ENCODE measurements around the gene PAXIP1. TPM values are rescaled to one million over a fixed set of nuclear protein-coding genes. Genes with fewer than 3 reads are reported as not detected.

Gene PAXIP1
- total and polyA plus RNA-seq, 2 donors (not counting 3 experiments of a cell fraction or from before 2014, with no cell fraction given), result 10.0 to 15.8 TPM

DNA sequence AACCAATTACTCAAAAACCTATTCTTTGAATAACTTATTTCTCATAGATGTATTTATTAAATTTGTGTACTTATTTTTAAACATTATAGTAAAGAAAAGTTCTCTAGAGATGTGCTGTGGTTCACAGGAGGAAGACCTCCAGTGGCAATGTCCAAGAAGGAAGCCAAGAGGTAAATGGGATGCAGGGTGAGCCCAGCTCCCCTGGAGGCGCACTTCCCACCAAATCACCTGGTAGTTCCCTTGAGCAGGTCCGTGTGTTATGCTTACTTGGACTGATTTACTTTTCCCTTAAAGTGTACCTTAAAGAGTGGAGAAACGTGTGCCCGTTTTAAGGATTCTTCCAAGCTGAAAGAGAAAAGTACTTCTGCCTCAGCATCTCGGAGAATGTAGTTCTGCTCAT is 55.3 kb downstream of the PAXIP1 start:
- FAIRE-seq (no peak), DNase-seq (ENCODE audit: low read depth, low spot score) (no peak)
- H4K20me1 ChIP-seq (replicated peaks; ENCODE audit: control insufficient read depth, extremely low read depth, insufficient read depth, low read length), result no peaks in the 10 kb centered on the region
- H2AFZ ChIP-seq (ENCODE audit: low read depth, low read length), result no peak overlapping the region
- ChIA-PET CTCF (interaction anchor here (1.4 to 2.3 kb wide), 3 partner anchors 19 to 33 kb away, joined by 4 to 8 read pairs (median 7); no protein-coding TSS in a partner anchor), POLR2A (no interaction called here)
- H3K79me2 ChIP-seq (ENCODE audit: control insufficient read depth, insufficient read depth, low read length), result no peaks in the 10 kb centered on the region
- peaks cover 5 to 10% of the 10 kb centered on the region in 2 experiments for H3K36me3 ChIP-seq (ENCODE audit: control insufficient read depth in 2 of 2, extremely low read depth in 1 of 2, insufficient read depth in 2 of 2, low read length in 2 of 2)
- H3K4me3 ChIP-seq (replicated peaks in 1 of 3; ENCODE audit: insufficient read depth in 1 of 3, low read depth in 1 of 3, low read length in 3 of 3), result no peak overlapping the region
- H3K4me1 ChIP-seq (ENCODE audit: control insufficient read depth, extremely low read depth, insufficient read depth, low read length), result no peaks in the 10 kb centered on the region
- no peak overlapping the region for H3K9ac ChIP-seq (replicated peaks; ENCODE audit: extremely low read depth, insufficient read depth, low read length)
- no peaks in the 10 kb centered on the region for H3K9me1 ChIP-seq (replicated peaks; ENCODE audit: control insufficient read depth, extremely low read depth, insufficient read depth, low read length)
- no TSS peak for BruUV-seq (replicated peaks)
- no peaks in the 10 kb centered on the region for H3K9me3 ChIP-seq (replicated peaks; ENCODE audit: control insufficient read depth, insufficient read depth, low read length)
- no peaks in the 10 kb centered on the region for H3K27me3 ChIP-seq (ENCODE audit: control insufficient read depth in 2 of 2, insufficient read depth in 2 of 2, low read length in 2 of 2)
- intact Hi-C loops (cut with micrococcal nuclease) (loop anchor here (5.0 kb wide), 1 partner anchor 55 kb away; the partner anchor contains the start of gene PAXIP1), dilution Hi-C loops (cut with MboI; ENCODE audit: extremely low pct_ligation_motif_present, low sequenced_read_pairs) (no loop called here)
- H3K27ac ChIP-seq (ENCODE audit: insufficient read depth, low read depth, low read length), result no peak overlapping the region
- TF ChIP-seq POLR2A (IDR thresholded peaks at IDR 0.05; ENCODE audit: low read depth, low read length) (no peak), GATA2 (IDR thresholded peaks at IDR 0.05; ENCODE audit: insufficient read depth, insufficient read length, low read depth, low read length) (no peak), FOS (IDR thresholded peaks at IDR 0.05; ENCODE audit: borderline replicate concordance, insufficient read depth, low read length) (no peak), EZH2 (IDR thresholded peaks at IDR 0.05; ENCODE audit: borderline replicate concordance, low read depth, low read length, severe bottlenecking) (no peak), JUN (IDR thresholded peaks at IDR 0.05; ENCODE audit: borderline replicate concordance, insufficient read depth, insufficient read length, low read depth) (no peak), POLR2AphosphoS5 (IDR thresholded peaks at IDR 0.05; ENCODE audit: insufficient read depth, low read depth, low read length) (no peak)
- TF ChIP-seq, protein P1, sequence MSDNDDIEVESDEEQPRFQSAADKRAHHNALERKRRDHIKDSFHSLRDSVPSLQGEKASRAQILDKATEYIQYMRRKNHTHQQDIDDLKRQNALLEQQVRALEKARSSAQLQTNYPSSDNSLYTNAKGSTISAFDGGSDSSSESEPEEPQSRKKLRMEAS (IDR thresholded peaks at IDR 0.05; ENCODE audit: insufficient read depth, insufficient read length), result no peak
- no peak overlapping the region for H3K4me2 ChIP-seq (ENCODE audit: insufficient read depth, low read length)

DNA sequence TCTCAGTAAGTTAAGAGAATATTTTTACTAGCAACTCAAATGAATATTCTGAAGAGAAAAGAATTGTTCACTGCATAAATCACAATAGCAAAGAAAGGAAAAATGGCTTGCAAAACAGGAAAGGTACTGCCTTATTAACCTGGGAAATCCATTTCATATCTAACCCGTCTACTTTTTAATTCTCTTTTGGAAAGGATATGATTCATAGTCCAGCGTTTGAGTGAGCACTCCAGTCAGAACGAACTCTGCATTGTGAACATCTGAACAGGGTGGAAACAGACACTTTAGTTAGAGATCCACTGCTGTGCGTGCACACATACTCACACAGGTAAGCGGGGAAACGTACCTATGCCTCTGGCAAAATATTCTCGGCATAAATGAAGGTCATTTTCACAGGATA is 56.8 kb downstream of the PAXIP1 start:
- no peak overlapping the region for H3K9ac ChIP-seq (replicated peaks; ENCODE audit: extremely low read depth, insufficient read depth, low read length)
- no peak for TF ChIP-seq EZH2 (IDR thresholded peaks at IDR 0.05; ENCODE audit: borderline replicate concordance, low read depth, low read length, severe bottlenecking)
- no peak for TF ChIP-seq GATA2 (IDR thresholded peaks at IDR 0.05; ENCODE audit: insufficient read depth, insufficient read length, low read depth, low read length)
- TF ChIP-seq MYC (IDR thresholded peaks at IDR 0.05; ENCODE audit: low read depth, low read length), result no peak
- no peak for TF ChIP-seq POLR2A (IDR thresholded peaks at IDR 0.05; ENCODE audit: low read depth, low read length)
- no peak for TF ChIP-seq POLR2AphosphoS5 (IDR thresholded peaks at IDR 0.05; ENCODE audit: insufficient read depth, low read depth, low read length)
- TF ChIP-seq, protein P1 (IDR thresholded peaks at IDR 0.05; ENCODE audit: insufficient read depth, insufficient read length), result no peak
- TF ChIP-seq, protein P2, sequence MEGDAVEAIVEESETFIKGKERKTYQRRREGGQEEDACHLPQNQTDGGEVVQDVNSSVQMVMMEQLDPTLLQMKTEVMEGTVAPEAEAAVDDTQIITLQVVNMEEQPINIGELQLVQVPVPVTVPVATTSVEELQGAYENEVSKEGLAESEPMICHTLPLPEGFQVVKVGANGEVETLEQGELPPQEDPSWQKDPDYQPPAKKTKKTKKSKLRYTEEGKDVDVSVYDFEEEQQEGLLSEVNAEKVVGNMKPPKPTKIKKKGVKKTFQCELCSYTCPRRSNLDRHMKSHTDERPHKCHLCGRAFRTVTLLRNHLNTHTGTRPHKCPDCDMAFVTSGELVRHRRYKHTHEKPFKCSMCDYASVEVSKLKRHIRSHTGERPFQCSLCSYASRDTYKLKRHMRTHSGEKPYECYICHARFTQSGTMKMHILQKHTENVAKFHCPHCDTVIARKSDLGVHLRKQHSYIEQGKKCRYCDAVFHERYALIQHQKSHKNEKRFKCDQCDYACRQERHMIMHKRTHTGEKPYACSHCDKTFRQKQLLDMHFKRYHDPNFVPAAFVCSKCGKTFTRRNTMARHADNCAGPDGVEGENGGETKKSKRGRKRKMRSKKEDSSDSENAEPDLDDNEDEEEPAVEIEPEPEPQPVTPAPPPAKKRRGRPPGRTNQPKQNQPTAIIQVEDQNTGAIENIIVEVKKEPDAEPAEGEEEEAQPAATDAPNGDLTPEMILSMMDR (IDR thresholded peaks at IDR 0.05; ENCODE audit: extremely low read depth in 1 of 2, insufficient read depth in 1 of 2, low read depth in 1 of 2, low read length in 2 of 2), result no peak
- TF ChIP-seq JUN (IDR thresholded peaks at IDR 0.05; ENCODE audit: borderline replicate concordance, insufficient read depth, insufficient read length, low read depth), result no peak
- TF ChIP-seq FOS (IDR thresholded peaks at IDR 0.05; ENCODE audit: borderline replicate concordance, insufficient read depth, low read length), result no peak
- dilution Hi-C loops (cut with MboI; ENCODE audit: extremely low pct_ligation_motif_present, low sequenced_read_pairs), result no loop called here
- ChIA-PET POLR2A (no interaction called here), CTCF (interaction anchor here (1.2 kb wide), 1 partner anchor 12 kb away, joined by 3 read pairs; no protein-coding TSS in a partner anchor)
- no peaks in the 10 kb centered on the region for H3K9me3 ChIP-seq (replicated peaks; ENCODE audit: control insufficient read depth, insufficient read depth, low read length)
- H3K36me3 ChIP-seq (ENCODE audit: control insufficient read depth in 2 of 2, extremely low read depth in 1 of 2, insufficient read depth in 2 of 2, low read length in 2 of 2), result peaks cover 0 to 7% of the 10 kb centered on the region in 2 experiments
- intact Hi-C loops (cut with micrococcal nuclease), result loop anchor here (5.0 kb wide), 1 partner anchor 56 kb away; the partner anchor contains the start of gene PAXIP1
- DNase-seq (ENCODE audit: low read depth, low spot score) (peak; percentile 46), FAIRE-seq (no peak)
- no TSS peak for BruUV-seq (replicated peaks)
- no peaks in the 10 kb centered on the region for H4K20me1 ChIP-seq (replicated peaks; ENCODE audit: control insufficient read depth, extremely low read depth, insufficient read depth, low read length)
- no peak overlapping the region for H2AFZ ChIP-seq (ENCODE audit: low read depth, low read length)
- H3K4me2 ChIP-seq (ENCODE audit: insufficient read depth, low read length), result no peak overlapping the region
- H3K79me2 ChIP-seq (ENCODE audit: control insufficient read depth, insufficient read depth, low read length), result no peaks in the 10 kb centered on the region
- H3K4me1 ChIP-seq (ENCODE audit: control insufficient read depth, extremely low read depth, insufficient read depth, low read length), result no peaks in the 10 kb centered on the region
- H3K27me3 ChIP-seq (ENCODE audit: control insufficient read depth in 2 of 2, insufficient read depth in 2 of 2, low read length in 2 of 2), result no peaks in the 10 kb centered on the region
- H3K4me3 ChIP-seq (replicated peaks in 1 of 3; ENCODE audit: insufficient read depth in 1 of 3, low read depth in 1 of 3, low read length in 3 of 3), result no peak overlapping the region
- H3K9me1 ChIP-seq (replicated peaks; ENCODE audit: control insufficient read depth, extremely low read depth, insufficient read depth, low read length), result no peaks in the 10 kb centered on the region
- no peak overlapping the region for H3K27ac ChIP-seq (ENCODE audit: insufficient read depth, low read depth, low read length)
